Activated B cell treated with CpG ODN at 0.5 μM for 24 hours (primary cell): Measurements from ENCODE around the gene SLBP. TPM values are rescaled to one million over a fixed set of nuclear protein-coding genes. Genes with fewer than 3 reads are reported as not detected.

Experiments
- ATAC-seq: fragments of 200-7000 bp; cut with Tn5 transposase; one replicate; pipeline ENCODE4 v1.10.0; 2021; ENCODE audit warnings: low read depth, mild to moderate bottlenecking, moderate library complexity
- CTCF ChIA-PET: fragments of 350-600 bp; sonication (Branson Sonifier 250); formaldehyde crosslinking; loops from one replicate; lab custom pipeline; 2021; ENCODE audit warnings: antibody characterized with exemption; lab: Charles Lee
- POLR2A ChIA-PET: fragments of 350-600 bp; sonication (Branson Sonifier 250); formaldehyde crosslinking; loops from one replicate; lab custom pipeline; 2021; ENCODE audit warnings: antibody characterized with exemption; lab: Charles Lee
- DNase-seq: peaks from one replicate; pipeline ENCODE4 v3.0.0; 2022
- H3K27ac Mint-ChIP-seq: one replicate; pipeline ENCODE4 v1.8.0; 2020; ENCODE audit warnings: mixed read lengths
- H3K27me3 Mint-ChIP-seq: one replicate; pipeline ENCODE4 v1.8.0; 2021; ENCODE audit warnings: mixed read lengths
- H3K36me3 Mint-ChIP-seq: one replicate; pipeline ENCODE4 v1.8.0; 2021; ENCODE audit warnings: low read depth, mixed read lengths
- H3K4me1 Mint-ChIP-seq: one replicate; pipeline ENCODE4 v1.8.0; 2021; ENCODE audit warnings: mixed read lengths
- H3K4me3 Mint-ChIP-seq: one replicate; pipeline ENCODE4 v1.8.0; 2020; ENCODE audit warnings: mild to moderate bottlenecking, mixed read lengths
- H3K9me3 Mint-ChIP-seq: one replicate; pipeline ENCODE4 v1.8.0; 2020; ENCODE audit warnings: mixed read lengths
- CTCF ChIP-seq: fragments of 200-600 bp; IDR thresholded peaks from one replicate; pipeline ENCODE4 v1.8.0; 2022; ENCODE audit warnings: antibody characterized with exemption, mild to moderate bottlenecking
- intact Hi-C: fragments of 100-400 bp; cut with micrococcal nuclease; formaldehyde crosslinking; loops from one replicate; pipeline ENCODE4 v1.15.1; 2024
- total RNA-seq: library from RNA; stranded (reverse); gene quantifications from 2 replicates; pipeline ENCODE4 v1.2.3, GENCODE V29; 2022

SLBP gene
- 34.0 and 37.8 TPM in 2 replicates for total RNA-seq

GRCh38 chr4:1712216-1713002 lies at the start of gene SLBP:
SLBP (minus strand) TSS chr4:1712319; CDS start chr4:1712188, 131 bp downstream.
- Mint-ChIP-seq H3K4me3 (peak within 1 kb of the TSS; percentile 94), H3K27ac (peak within 1 kb of the TSS; percentile 93), H3K9me3 (no peaks in the 10 kb centered on the region), H3K27me3 (no peaks in the 10 kb centered on the region), H3K4me1 (peaks cover 73% of the 10 kb centered on the region), H3K36me3 (peaks cover 40% of the 10 kb centered on the region)
- no peak for TF ChIP-seq CTCF
- intact Hi-C loops: loop anchor here (1.0 to 10.0 kb wide), 9 partner anchors 9 to 1362 kb away; partner anchors contain the start of genes ATP5ME, FAM53A, HTT and HTT-AS
- CTCF ChIA-PET: interaction anchor here (0.7 to 4.2 kb wide), 4 partner anchors 9 to 19 kb away, joined by 3 to 30 read pairs (median 3); partner anchors contain the start of genes TACC3 and TMEM129
- peak; percentile 87 for ATAC-seq
- DNase-seq: peak; percentile 97
- POLR2A ChIA-PET: interaction anchor here (0.6 to 4.2 kb wide), 13 partner anchors 8 to 550 kb away, joined by 3 to 138 read pairs (median 4); partner anchors contain the start of genes FAM53A, LETM1, MXD4 and NSD2

DNA sequence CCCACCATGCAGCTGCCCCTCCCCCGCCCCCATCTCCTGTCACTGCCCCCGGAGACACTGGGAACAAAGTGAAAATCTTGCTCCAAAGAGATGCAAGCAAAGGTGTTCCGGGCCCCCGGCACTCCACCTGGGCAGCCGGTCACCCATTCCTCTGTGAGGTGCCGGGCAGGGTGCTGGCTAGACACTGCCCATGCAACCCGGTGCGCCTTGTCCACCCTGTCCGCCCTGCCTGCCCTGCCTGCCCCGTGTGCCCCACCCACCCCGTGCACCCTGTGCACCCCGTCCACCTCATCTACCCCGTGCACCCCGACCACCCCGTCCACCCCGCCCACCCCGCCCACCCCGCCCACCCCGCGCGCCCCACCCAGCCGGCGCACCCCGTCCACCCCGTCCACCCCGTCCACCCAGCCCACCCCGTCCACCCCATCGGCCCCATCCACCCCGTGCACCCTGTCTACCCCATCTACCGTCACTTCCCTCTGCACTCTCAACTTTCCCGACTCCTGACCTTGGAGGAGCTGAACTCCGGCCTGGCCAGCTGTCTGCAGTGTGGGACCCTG lies 49.1 kb upstream of the SLBP start:
- DNase-seq (no peak), ATAC-seq (no peak)
- H3K4me3 Mint-ChIP-seq: no peak overlapping the region
- H3K4me1 Mint-ChIP-seq: peaks cover 5% of the 10 kb centered on the region
- TF ChIP-seq CTCF: no peak
- no peaks in the 10 kb centered on the region for H3K9me3 Mint-ChIP-seq
- intact Hi-C loops: no loop called here
- H3K27me3 Mint-ChIP-seq: peaks cover 11% of the 10 kb centered on the region
- CTCF ChIA-PET: no interaction called here
- no peak overlapping the region for H3K27ac Mint-ChIP-seq
- POLR2A ChIA-PET: no interaction called here
- H3K36me3 Mint-ChIP-seq: no peaks in the 10 kb centered on the region

DNA sequence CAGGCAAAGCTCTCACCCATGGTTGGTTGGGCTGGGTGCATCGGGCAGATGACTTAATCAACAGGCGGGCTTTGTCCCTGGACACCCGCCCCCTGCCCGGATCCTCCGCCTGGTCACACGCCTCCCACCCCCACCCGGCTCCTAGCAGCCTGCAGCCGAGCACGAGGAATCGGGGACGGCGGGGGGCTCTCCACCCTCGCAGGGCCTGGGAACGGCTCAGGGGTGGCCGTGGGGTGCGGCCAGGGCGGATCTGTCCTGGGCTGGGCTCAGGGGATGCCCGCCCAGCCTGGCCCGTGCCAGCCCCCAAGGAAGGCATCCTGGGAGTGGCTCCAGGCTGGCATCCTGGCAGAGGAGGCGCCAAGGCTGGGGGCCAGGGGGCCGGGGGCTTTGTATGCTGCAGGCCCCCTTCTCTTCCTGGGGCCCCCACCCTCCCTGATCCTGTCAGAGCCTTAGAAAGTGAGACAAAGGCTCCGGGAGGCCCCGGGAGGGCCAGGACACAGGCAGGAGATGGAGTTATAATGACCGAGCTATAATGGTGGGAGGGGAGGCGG lies 48.5 kb upstream of the SLBP start:
- ChIA-PET CTCF (no interaction called here), POLR2A (no interaction called here)
- no peak for TF ChIP-seq CTCF
- Mint-ChIP-seq H3K4me1 (peaks cover 4% of the 10 kb centered on the region), H3K27me3 (peaks cover 11% of the 10 kb centered on the region), H3K4me3 (no peak overlapping the region), H3K27ac (no peak overlapping the region), H3K9me3 (no peaks in the 10 kb centered on the region), H3K36me3 (no peaks in the 10 kb centered on the region)
- ATAC-seq (no peak), DNase-seq (no peak)
- intact Hi-C loops: no loop called here

GRCh38 chr4:1759818-1760223 lies 47.7 kb upstream of the SLBP start:
- ATAC-seq (no peak), DNase-seq (no peak)
- CTCF ChIA-PET: no interaction called here
- no peak overlapping the region for H3K4me3 Mint-ChIP-seq
- no peaks in the 10 kb centered on the region for H3K36me3 Mint-ChIP-seq
- H3K27ac Mint-ChIP-seq: no peak overlapping the region
- peaks cover 9% of the 10 kb centered on the region for H3K27me3 Mint-ChIP-seq
- intact Hi-C loops: no loop called here
- H3K9me3 Mint-ChIP-seq: no peaks in the 10 kb centered on the region
- no peak for TF ChIP-seq CTCF
- POLR2A ChIA-PET: no interaction called here
- H3K4me1 Mint-ChIP-seq: peaks cover 3% of the 10 kb centered on the region

DNA sequence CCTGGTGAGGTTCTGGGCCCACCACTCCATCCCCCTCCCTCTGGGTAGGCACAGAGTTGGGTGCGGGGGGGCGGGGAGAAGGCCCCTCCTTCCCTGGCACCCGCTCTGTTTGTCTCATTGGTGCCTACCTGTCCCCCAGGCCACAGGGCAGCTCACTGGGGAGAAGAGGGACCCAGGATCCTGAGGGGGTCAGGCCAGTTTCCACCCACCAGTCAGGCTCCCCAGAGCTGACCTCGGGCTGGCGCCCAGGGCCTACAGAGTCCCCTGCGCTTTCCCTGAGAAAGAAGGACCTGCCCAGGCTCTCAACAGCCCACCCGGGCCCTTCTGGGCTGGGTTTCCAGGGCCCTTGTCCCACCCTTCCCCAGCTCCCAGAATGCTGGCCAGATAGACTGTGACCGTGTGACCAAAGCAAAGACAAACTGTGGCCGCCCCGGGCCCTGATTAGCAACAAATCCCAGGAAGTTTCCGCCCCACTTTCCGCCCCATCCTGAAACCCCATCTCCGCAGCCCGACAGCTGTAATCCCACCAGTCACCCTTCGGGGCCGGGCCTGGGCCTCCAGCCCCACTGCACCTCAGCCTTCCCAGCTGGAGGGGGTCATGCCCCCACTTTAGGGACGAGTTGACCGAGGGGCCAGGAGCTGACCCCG lies 47.2 kb upstream of the SLBP start:
- Mint-ChIP-seq H3K4me1 (peaks cover 3% of the 10 kb centered on the region), H3K27me3 (peaks cover 8% of the 10 kb centered on the region), H3K27ac (no peak overlapping the region), H3K9me3 (no peaks in the 10 kb centered on the region), H3K4me3 (no peak overlapping the region), H3K36me3 (no peaks in the 10 kb centered on the region)
- intact Hi-C loops: no loop called here
- TF ChIP-seq CTCF: no peak
- ATAC-seq (no peak), DNase-seq (no peak)
- ChIA-PET CTCF (no interaction called here), POLR2A (no interaction called here)
